GM23338 (cell line): Measurements from ENCODE around the gene GRM2. TPM values are rescaled to one million over a fixed set of nuclear protein-coding genes. Genes with fewer than 3 reads are reported as not detected.

Source experiments
- ATAC-seq: fragments of 200-7000 bp; cut with Tn5 transposase; 3 replicates; pipeline ENCODE4 v1.9.1; 2020
- DNase-seq: peaks from one replicate; pipeline ENCODE4 v3.0.0-alpha.2; 2015; ENCODE audit warnings: low spot score
- H2AFZ ChIP-seq: fragments of 200-600 bp; sonication (generic); 2 replicates; pipeline ENCODE4 v1.8.0; 2016; ENCODE audit warnings: antibody characterized with exemption, mild to moderate bottlenecking, moderate library complexity
- H3F3A ChIP-seq: fragments of 200-600 bp; sonication (generic); replicated peaks from 2 replicates; pipeline ENCODE4 v1.8.0; 2017; ENCODE audit warnings: antibody characterized with exemption, mixed run types, low read depth
- H3K27ac ChIP-seq: fragments of 200-600 bp; sonication (generic); 2 replicates; pipeline ENCODE4 v1.6.1; 2016; ENCODE audit warnings: low read depth
- H3K27me3 ChIP-seq: fragments of 200-600 bp; sonication (generic); 2 replicates; pipeline ENCODE4 v1.8.0; 2016; ENCODE audit warnings: mild to moderate bottlenecking, mixed run types, moderate library complexity; ENCODE audit not compliant: insufficient read depth
- H3K36me3 ChIP-seq: fragments of 200-600 bp; sonication (generic); 2 replicates; pipeline ENCODE4 v1.8.0; 2016; ENCODE audit warnings: mild to moderate bottlenecking; ENCODE audit not compliant: insufficient read depth
- H3K4me1 ChIP-seq: fragments of 200-600 bp; sonication (generic); 2 replicates; pipeline ENCODE4 v1.8.0; 2016; ENCODE audit warnings: mild to moderate bottlenecking, moderate library complexity; ENCODE audit not compliant: insufficient read depth
- H3K4me2 ChIP-seq: fragments of 200-600 bp; sonication (generic); 2 replicates; pipeline ENCODE4 v1.7.1; 2017; ENCODE audit warnings: mixed run types
- H3K4me3 ChIP-seq: fragments of 200-600 bp; sonication (generic); 2 replicates; pipeline ENCODE4 v1.6.1; 2016; ENCODE audit warnings: mixed run types
- H3K79me2 ChIP-seq: fragments of 200-600 bp; sonication (generic); replicated peaks from 2 replicates; pipeline ENCODE4 v1.8.0; 2017; ENCODE audit warnings: mild to moderate bottlenecking; ENCODE audit not compliant: insufficient read depth
- H3K9me2 ChIP-seq: fragments of 200-600 bp; sonication (generic); 2 replicates; pipeline ENCODE4 v1.8.0; 2017; ENCODE audit not compliant: insufficient read depth
- H4K20me1 ChIP-seq: fragments of 200-600 bp; sonication (generic); replicated peaks from 2 replicates; pipeline ENCODE4 v1.8.0; 2017; ENCODE audit warnings: mild to moderate bottlenecking; ENCODE audit not compliant: insufficient read depth
- H3K27ac Mint-ChIP-seq: 2 replicates; pipeline ENCODE4 v1.8.0; 2020; ENCODE audit warnings: inconsistent platforms, mild to moderate bottlenecking, moderate library complexity, mixed read lengths
- H3K27me3 Mint-ChIP-seq: 3 replicates; pipeline ENCODE4 v1.8.0; 2022; ENCODE audit warnings: low read depth, mild to moderate bottlenecking, moderate library complexity, mixed read lengths, inconsistent platforms; ENCODE audit not compliant: insufficient read depth, poor library complexity
- H3K36me3 Mint-ChIP-seq: 3 replicates; pipeline ENCODE4 v1.8.0; 2021; ENCODE audit warnings: low read depth, mild to moderate bottlenecking, inconsistent platforms, moderate library complexity, mixed read lengths
- H3K4me1 Mint-ChIP-seq: 3 replicates; pipeline ENCODE4 v1.8.0; 2020; ENCODE audit warnings: mild to moderate bottlenecking, inconsistent platforms, mixed read lengths
- H3K4me3 Mint-ChIP-seq: 3 replicates; pipeline ENCODE4 v1.8.0; 2021; ENCODE audit warnings: moderate library complexity, mild to moderate bottlenecking, inconsistent platforms, mixed read lengths
- H3K9me3 Mint-ChIP-seq: 3 replicates; pipeline ENCODE4 v1.8.0; 2020; ENCODE audit warnings: moderate library complexity, mild to moderate bottlenecking, inconsistent platforms, mixed read lengths
- CREB1 ChIP-seq: fragments of 250-450 bp; sonication (Bioruptor Pico); IDR thresholded peaks from 2 replicates; pipeline ENCODE4 v1.5.0; 2020; ENCODE audit warnings: low read depth, mild to moderate bottlenecking, moderate library complexity
- EZH2 ChIP-seq: fragments of 200-600 bp; sonication (generic); IDR thresholded peaks from one replicate; pipeline ENCODE4 v1.8.0; 2017; ENCODE audit warnings: antibody characterized with exemption, mild to moderate bottlenecking, low read depth; ENCODE audit not compliant: unreplicated experiment
- EZH2phosphoT487 ChIP-seq: fragments of 200-600 bp; sonication (generic); IDR thresholded peaks from one replicate; pipeline ENCODE4 v1.8.1; 2018; ENCODE audit warnings: antibody characterized with exemption; ENCODE audit not compliant: unreplicated experiment
- JUNB ChIP-seq: IDR thresholded peaks from one replicate; pipeline ENCODE4 v1.6.1; 2016; ENCODE audit warnings: antibody characterized with exemption; ENCODE audit not compliant: unreplicated experiment
- NANOG ChIP-seq: IDR thresholded peaks from 2 replicates; pipeline ENCODE4 v1.6.1; 2016; ENCODE audit warnings: antibody characterized with exemption, borderline replicate concordance
- POLR2AphosphoS5 ChIP-seq: IDR thresholded peaks from 2 replicates; pipeline ENCODE4 v1.6.1; 2016; ENCODE audit warnings: antibody characterized with exemption, low read depth
- STAT1 ChIP-seq: IDR thresholded peaks from one replicate; pipeline ENCODE4 v1.6.1; 2016; ENCODE audit warnings: antibody characterized with exemption; ENCODE audit not compliant: unreplicated experiment
- ZNF114 ChIP-seq: fragments of 250-450 bp; sonication (Bioruptor Pico); IDR thresholded peaks from 2 replicates; pipeline ENCODE4 v1.5.0; 2020; ENCODE audit warnings: mild to moderate bottlenecking, moderate library complexity
- ZNF331 ChIP-seq: fragments of 250-450 bp; sonication (Bioruptor Pico); IDR thresholded peaks from 2 replicates; pipeline ENCODE4 v1.5.0; 2020; ENCODE audit warnings: low read depth, mild to moderate bottlenecking, moderate library complexity
- polyA plus RNA-seq: library from polyadenylated mRNA; unstranded; fragments of >200 nt; fragmentation: Nextera tagmentation; extraction: Ambion mirVana; gene quantifications from 2 replicates; pipeline ENCODE4 v1.2.1, GENCODE V29; 2016
- total RNA-seq: library from RNA; depleted of rRNA; stranded (reverse); fragments of >200 nt; shearing (Covaris generic); gene quantifications from 2 replicates; pipeline ENCODE4 v1.2.3, GENCODE V29; 2014
- TF ChIP-seq, protein P1 (sequence below): IDR thresholded peaks from one replicate; pipeline ENCODE4 v1.6.1; 2018; ENCODE audit warnings: antibody characterized with exemption; ENCODE audit not compliant: unreplicated experiment
- TF ChIP-seq, protein P2 (sequence below), 2 experiments: fragments of 200-600 bp in 1 of 2; sonication (generic) in 1 of 2; conservative IDR thresholded peaks; 2 replicates each; pipeline versions ENCODE4 v1.5.1 to v1.6.1; 2016 to 2017; ENCODE audit warnings: antibody characterized with exemption in 2 of 2, low read depth in 2 of 2, mild to moderate bottlenecking in 2 of 2, moderate library complexity in 1 of 2
- TF ChIP-seq, protein P3 (sequence below): fragments of 250-450 bp; sonication (Bioruptor Pico); IDR thresholded peaks from 2 replicates; pipeline ENCODE4 v1.5.0; 2020; ENCODE audit warnings: mild to moderate bottlenecking, moderate library complexity
- TF ChIP-seq, protein P4 (sequence below): IDR thresholded peaks from 2 replicates; pipeline ENCODE4 v1.6.1; 2016; ENCODE audit warnings: antibody characterized with exemption

Gene GRM2
- total and polyA plus RNA-seq, 2 experiments from 2014 or later = 2.1 to 5.1 TPM

DNA sequence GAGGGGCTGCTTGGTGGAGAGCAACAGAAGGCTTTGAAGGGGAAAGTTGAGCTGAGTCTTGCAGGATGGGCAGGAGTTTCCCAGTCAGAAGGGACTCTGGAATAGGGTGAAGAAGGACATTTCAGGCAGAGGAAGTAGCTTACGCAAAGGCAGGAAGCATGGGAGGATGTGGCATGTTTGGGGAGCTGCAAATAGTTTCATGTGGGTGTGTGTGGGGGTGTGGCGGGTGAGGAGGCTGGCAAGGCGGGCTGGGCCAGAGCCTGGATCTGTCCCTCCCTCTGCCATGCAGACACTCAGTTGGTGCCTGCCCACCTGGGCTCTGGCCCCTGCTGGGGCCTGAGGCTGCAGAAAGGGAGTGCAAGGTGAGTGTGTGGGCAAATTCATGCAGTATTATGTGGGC lies 25.4 kb upstream of the GRM2 start:
- Mint-ChIP-seq H3K27ac (peak overlapping the region; percentile 50; the same call in 1 of the 2 replicates), H3K36me3 (peaks cover 7% of the 10 kb centered on the region; the same call in 2 of the 3 replicates), H3K9me3 (no peaks in the 10 kb centered on the region), H3K4me1 (peaks cover 21% of the 10 kb centered on the region), H3K27me3 (peaks cover 17% of the 10 kb centered on the region), H3K4me3 (no peak overlapping the region; the same call in 2 of the 3 replicates)
- H3K27me3 ChIP-seq = no peaks in the 10 kb centered on the region
- no peak for TF ChIP-seq POLR2AphosphoS5
- TF ChIP-seq ZNF114 (CRISPR knock-in tag) = no peak
- TF ChIP-seq, protein P1, sequence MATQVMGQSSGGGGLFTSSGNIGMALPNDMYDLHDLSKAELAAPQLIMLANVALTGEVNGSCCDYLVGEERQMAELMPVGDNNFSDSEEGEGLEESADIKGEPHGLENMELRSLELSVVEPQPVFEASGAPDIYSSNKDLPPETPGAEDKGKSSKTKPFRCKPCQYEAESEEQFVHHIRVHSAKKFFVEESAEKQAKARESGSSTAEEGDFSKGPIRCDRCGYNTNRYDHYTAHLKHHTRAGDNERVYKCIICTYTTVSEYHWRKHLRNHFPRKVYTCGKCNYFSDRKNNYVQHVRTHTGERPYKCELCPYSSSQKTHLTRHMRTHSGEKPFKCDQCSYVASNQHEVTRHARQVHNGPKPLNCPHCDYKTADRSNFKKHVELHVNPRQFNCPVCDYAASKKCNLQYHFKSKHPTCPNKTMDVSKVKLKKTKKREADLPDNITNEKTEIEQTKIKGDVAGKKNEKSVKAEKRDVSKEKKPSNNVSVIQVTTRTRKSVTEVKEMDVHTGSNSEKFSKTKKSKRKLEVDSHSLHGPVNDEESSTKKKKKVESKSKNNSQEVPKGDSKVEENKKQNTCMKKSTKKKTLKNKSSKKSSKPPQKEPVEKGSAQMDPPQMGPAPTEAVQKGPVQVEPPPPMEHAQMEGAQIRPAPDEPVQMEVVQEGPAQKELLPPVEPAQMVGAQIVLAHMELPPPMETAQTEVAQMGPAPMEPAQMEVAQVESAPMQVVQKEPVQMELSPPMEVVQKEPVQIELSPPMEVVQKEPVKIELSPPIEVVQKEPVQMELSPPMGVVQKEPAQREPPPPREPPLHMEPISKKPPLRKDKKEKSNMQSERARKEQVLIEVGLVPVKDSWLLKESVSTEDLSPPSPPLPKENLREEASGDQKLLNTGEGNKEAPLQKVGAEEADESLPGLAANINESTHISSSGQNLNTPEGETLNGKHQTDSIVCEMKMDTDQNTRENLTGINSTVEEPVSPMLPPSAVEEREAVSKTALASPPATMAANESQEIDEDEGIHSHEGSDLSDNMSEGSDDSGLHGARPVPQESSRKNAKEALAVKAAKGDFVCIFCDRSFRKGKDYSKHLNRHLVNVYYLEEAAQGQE = no peak
- TF ChIP-seq, protein P2, sequence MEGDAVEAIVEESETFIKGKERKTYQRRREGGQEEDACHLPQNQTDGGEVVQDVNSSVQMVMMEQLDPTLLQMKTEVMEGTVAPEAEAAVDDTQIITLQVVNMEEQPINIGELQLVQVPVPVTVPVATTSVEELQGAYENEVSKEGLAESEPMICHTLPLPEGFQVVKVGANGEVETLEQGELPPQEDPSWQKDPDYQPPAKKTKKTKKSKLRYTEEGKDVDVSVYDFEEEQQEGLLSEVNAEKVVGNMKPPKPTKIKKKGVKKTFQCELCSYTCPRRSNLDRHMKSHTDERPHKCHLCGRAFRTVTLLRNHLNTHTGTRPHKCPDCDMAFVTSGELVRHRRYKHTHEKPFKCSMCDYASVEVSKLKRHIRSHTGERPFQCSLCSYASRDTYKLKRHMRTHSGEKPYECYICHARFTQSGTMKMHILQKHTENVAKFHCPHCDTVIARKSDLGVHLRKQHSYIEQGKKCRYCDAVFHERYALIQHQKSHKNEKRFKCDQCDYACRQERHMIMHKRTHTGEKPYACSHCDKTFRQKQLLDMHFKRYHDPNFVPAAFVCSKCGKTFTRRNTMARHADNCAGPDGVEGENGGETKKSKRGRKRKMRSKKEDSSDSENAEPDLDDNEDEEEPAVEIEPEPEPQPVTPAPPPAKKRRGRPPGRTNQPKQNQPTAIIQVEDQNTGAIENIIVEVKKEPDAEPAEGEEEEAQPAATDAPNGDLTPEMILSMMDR (conservative IDR thresholded peaks at IDR 0.05; ENCODE audit: low read depth in 2 of 2) = no peak
- TF ChIP-seq, protein P3, sequence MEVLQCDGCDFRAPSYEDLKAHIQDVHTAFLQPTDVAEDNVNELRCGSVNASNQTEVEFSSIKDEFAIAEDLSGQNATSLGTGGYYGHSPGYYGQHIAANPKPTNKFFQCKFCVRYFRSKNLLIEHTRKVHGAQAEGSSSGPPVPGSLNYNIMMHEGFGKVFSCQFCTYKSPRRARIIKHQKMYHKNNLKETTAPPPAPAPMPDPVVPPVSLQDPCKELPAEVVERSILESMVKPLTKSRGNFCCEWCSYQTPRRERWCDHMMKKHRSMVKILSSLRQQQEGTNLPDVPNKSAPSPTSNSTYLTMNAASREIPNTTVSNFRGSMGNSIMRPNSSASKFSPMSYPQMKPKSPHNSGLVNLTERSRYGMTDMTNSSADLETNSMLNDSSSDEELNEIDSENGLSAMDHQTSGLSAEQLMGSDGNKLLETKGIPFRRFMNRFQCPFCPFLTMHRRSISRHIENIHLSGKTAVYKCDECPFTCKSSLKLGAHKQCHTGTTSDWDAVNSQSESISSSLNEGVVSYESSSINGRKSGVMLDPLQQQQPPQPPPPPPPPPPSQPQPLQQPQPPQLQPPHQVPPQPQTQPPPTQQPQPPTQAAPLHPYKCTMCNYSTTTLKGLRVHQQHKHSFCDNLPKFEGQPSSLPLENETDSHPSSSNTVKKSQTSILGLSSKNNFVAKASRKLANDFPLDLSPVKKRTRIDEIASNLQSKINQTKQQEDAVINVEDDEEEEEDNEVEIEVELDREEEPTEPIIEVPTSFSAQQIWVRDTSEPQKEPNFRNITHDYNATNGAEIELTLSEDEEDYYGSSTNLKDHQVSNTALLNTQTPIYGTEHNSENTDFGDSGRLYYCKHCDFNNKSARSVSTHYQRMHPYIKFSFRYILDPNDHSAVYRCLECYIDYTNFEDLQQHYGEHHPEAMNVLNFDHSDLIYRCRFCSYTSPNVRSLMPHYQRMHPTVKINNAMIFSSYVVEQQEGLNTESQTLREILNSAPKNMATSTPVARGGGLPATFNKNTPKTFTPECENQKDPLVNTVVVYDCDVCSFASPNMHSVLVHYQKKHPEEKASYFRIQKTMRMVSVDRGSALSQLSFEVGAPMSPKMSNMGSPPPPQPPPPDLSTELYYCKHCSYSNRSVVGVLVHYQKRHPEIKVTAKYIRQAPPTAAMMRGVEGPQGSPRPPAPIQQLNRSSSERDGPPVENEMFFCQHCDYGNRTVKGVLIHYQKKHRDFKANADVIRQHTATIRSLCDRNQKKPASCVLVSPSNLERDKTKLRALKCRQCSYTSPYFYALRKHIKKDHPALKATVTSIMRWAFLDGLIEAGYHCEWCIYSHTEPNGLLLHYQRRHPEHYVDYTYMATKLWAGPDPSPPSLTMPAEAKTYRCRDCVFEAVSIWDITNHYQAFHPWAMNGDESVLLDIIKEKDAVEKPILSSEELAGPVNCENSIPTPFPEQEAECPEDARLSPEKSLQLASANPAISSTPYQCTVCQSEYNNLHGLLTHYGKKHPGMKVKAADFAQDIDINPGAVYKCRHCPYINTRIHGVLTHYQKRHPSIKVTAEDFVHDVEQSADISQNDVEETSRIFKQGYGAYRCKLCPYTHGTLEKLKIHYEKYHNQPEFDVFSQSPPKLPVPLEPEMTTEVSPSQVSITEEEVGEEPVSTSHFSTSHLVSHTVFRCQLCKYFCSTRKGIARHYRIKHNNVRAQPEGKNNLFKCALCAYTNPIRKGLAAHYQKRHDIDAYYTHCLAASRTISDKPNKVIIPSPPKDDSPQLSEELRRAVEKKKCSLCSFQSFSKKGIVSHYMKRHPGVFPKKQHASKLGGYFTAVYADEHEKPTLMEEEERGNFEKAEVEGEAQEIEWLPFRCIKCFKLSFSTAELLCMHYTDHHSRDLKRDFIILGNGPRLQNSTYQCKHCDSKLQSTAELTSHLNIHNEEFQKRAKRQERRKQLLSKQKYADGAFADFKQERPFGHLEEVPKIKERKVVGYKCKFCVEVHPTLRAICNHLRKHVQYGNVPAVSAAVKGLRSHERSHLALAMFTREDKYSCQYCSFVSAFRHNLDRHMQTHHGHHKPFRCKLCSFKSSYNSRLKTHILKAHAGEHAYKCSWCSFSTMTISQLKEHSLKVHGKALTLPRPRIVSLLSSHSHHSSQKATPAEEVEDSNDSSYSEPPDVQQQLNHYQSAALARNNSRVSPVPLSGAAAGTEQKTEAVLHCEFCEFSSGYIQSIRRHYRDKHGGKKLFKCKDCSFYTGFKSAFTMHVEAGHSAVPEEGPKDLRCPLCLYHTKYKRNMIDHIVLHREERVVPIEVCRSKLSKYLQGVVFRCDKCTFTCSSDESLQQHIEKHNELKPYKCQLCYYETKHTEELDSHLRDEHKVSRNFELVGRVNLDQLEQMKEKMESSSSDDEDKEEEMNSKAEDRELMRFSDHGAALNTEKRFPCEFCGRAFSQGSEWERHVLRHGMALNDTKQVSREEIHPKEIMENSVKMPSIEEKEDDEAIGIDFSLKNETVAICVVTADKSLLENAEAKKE (CRISPR knock-in tag) = no peak
- TF ChIP-seq EZH2phosphoT487 = no peak
- TF ChIP-seq EZH2 = no peak
- TF ChIP-seq, protein P4, sequence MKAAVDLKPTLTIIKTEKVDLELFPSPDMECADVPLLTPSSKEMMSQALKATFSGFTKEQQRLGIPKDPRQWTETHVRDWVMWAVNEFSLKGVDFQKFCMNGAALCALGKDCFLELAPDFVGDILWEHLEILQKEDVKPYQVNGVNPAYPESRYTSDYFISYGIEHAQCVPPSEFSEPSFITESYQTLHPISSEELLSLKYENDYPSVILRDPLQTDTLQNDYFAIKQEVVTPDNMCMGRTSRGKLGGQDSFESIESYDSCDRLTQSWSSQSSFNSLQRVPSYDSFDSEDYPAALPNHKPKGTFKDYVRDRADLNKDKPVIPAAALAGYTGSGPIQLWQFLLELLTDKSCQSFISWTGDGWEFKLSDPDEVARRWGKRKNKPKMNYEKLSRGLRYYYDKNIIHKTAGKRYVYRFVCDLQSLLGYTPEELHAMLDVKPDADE = no peak
- no peak for TF ChIP-seq NANOG
- TF ChIP-seq CREB1 (CRISPR knock-in tag) = no peak
- TF ChIP-seq JUNB = no peak
- no peak for TF ChIP-seq ZNF331
- no peak for TF ChIP-seq STAT1
- no peak overlapping the region for H2AFZ ChIP-seq
- no peak overlapping the region for H3K27ac ChIP-seq
- ATAC-seq (no peak), DNase-seq (no peak)
- no peak overlapping the region for H3K4me3 ChIP-seq
- H4K20me1 ChIP-seq = no peaks in the 10 kb centered on the region
- H3K9me2 ChIP-seq = no peaks in the 10 kb centered on the region
- H3K36me3 ChIP-seq = no peaks in the 10 kb centered on the region
- H3K4me2 ChIP-seq = no peak overlapping the region
- H3K79me2 ChIP-seq = no peaks in the 10 kb centered on the region
- H3F3A ChIP-seq = no peaks in the 10 kb centered on the region
- H3K4me1 ChIP-seq = no peaks in the 10 kb centered on the region; the same call in 1 of the 2 replicates
